Calu3 (cell line): Measurements from ENCODE around the gene NINJ1. TPM values are rescaled to one million over a fixed set of nuclear protein-coding genes. Genes with fewer than 3 reads are reported as not detected.

ENCODE experiments used
- BruUV-seq: library from RNA; stranded (reverse); fragments of 400-500 nt; replicated peaks from 2 replicates; lab custom pipeline; 2021; lab: Mats Ljungman, UMichigan
- CTCF ChIA-PET: fragments of 300-600 bp; sonication (Branson Sonifier 250); formaldehyde crosslinking; loops from one replicate; lab custom pipeline; 2022; ENCODE audit warnings: antibody characterized with exemption; lab: Charles Lee
- DNase-seq: peaks from one replicate; pipeline ENCODE4 v3.0.0; 2022
- H3K27ac Mint-ChIP-seq: one replicate; pipeline ENCODE4 v1.8.0; 2022; ENCODE audit warnings: mixed read lengths; ENCODE audit not compliant: unreplicated experiment
- H3K27me3 Mint-ChIP-seq: one replicate; pipeline ENCODE4 v1.8.0; 2022; ENCODE audit warnings: mixed read lengths; ENCODE audit not compliant: unreplicated experiment
- H3K36me3 Mint-ChIP-seq: one replicate; pipeline ENCODE4 v1.8.0; 2022; ENCODE audit warnings: mild to moderate bottlenecking, moderate library complexity, mixed read lengths; ENCODE audit not compliant: insufficient read depth, unreplicated experiment
- H3K4me1 Mint-ChIP-seq: one replicate; pipeline ENCODE4 v1.8.0; 2022; ENCODE audit warnings: mild to moderate bottlenecking, low read depth, mixed read lengths; ENCODE audit not compliant: unreplicated experiment
- H3K4me3 Mint-ChIP-seq: one replicate; pipeline ENCODE4 v1.8.0; 2022; ENCODE audit warnings: mild to moderate bottlenecking, low read depth, moderate library complexity, mixed read lengths; ENCODE audit not compliant: unreplicated experiment
- H3K9me3 Mint-ChIP-seq: one replicate; pipeline ENCODE4 v1.8.0; 2022; ENCODE audit warnings: low read depth, mixed read lengths; ENCODE audit not compliant: unreplicated experiment
- intact Hi-C: fragments of 100-400 bp; cut with micrococcal nuclease; formaldehyde crosslinking; loops from one replicate; pipeline ENCODE4 v1.10.0; 2022; ENCODE audit not compliant: unreplicated experiment
- total RNA-seq: library from RNA; stranded (reverse); gene quantifications from 2 replicates; pipeline ENCODE4 v1.2.3, GENCODE V29; 2022
- TF ChIP-seq, protein P1 (sequence below): fragments of 200-600 bp; IDR thresholded peaks from one replicate; pipeline ENCODE4 v1.8.0; 2022; ENCODE audit warnings: antibody characterized with exemption; ENCODE audit not compliant: unreplicated experiment

NINJ1 gene
- total RNA-seq, 1 experiment from 2014 or later: 12.6 TPM

GRCh38 chr9:93159601-93160471 is 25.8 kb upstream of the NINJ1 start:
- intact Hi-C loops: loop anchor here (2.0 kb wide), 1 partner anchor 143 kb away; no protein-coding TSS in a partner anchor
- Mint-ChIP-seq H3K4me3 (no peak overlapping the region), H3K27me3 (no peaks in the 10 kb centered on the region), H3K36me3 (no peaks in the 10 kb centered on the region), H3K27ac (no peak overlapping the region), H3K9me3 (no peaks in the 10 kb centered on the region), H3K4me1 (no peaks in the 10 kb centered on the region)
- peak; percentile 90 for DNase-seq
- TF ChIP-seq, protein P1, sequence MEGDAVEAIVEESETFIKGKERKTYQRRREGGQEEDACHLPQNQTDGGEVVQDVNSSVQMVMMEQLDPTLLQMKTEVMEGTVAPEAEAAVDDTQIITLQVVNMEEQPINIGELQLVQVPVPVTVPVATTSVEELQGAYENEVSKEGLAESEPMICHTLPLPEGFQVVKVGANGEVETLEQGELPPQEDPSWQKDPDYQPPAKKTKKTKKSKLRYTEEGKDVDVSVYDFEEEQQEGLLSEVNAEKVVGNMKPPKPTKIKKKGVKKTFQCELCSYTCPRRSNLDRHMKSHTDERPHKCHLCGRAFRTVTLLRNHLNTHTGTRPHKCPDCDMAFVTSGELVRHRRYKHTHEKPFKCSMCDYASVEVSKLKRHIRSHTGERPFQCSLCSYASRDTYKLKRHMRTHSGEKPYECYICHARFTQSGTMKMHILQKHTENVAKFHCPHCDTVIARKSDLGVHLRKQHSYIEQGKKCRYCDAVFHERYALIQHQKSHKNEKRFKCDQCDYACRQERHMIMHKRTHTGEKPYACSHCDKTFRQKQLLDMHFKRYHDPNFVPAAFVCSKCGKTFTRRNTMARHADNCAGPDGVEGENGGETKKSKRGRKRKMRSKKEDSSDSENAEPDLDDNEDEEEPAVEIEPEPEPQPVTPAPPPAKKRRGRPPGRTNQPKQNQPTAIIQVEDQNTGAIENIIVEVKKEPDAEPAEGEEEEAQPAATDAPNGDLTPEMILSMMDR: peak; percentile 75
- BruUV-seq: no TSS peak
- CTCF ChIA-PET: interaction anchor here (1.0 kb wide), 1 partner anchor 143 kb away, joined by 3 read pairs; no protein-coding TSS in a partner anchor

- no peaks in the 10 kb centered on the region for H3K27me3 Mint-ChIP-seq
- TF ChIP-seq, protein P1: no peak
- H3K4me1 Mint-ChIP-seq: no peaks in the 10 kb centered on the region
- H3K36me3 Mint-ChIP-seq: no peaks in the 10 kb centered on the region
- H3K27ac Mint-ChIP-seq: no peak overlapping the region
- H3K9me3 Mint-ChIP-seq: no peaks in the 10 kb centered on the region
- CTCF ChIA-PET: interaction anchor here (0.6 to 1.2 kb wide), 2 partner anchors 18 to 810 kb away, joined by 3 to 5 read pairs; no protein-coding TSS in a partner anchor
- BruUV-seq: no TSS peak
- no peak overlapping the region for H3K4me3 Mint-ChIP-seq
- intact Hi-C loops: no loop called here
- no peak for DNase-seq
These were observed 22.5 kb upstream of the NINJ1 start for GRCh38 chr9:93156475-93157008.

GRCh38 chr9:93155716-93156474 is 21.8 kb upstream of the NINJ1 start:
- Mint-ChIP-seq H3K9me3 (no peaks in the 10 kb centered on the region), H3K4me1 (no peaks in the 10 kb centered on the region), H3K36me3 (no peaks in the 10 kb centered on the region), H3K27ac (no peak overlapping the region), H3K27me3 (no peaks in the 10 kb centered on the region), H3K4me3 (no peak overlapping the region)
- CTCF ChIA-PET: interaction anchor here (0.6 to 1.2 kb wide), 2 partner anchors 18 to 811 kb away, joined by 3 to 5 read pairs; no protein-coding TSS in a partner anchor
- BruUV-seq: no TSS peak
- TF ChIP-seq, protein P1: no peak
- intact Hi-C loops: no loop called here
- DNase-seq: no peak

- intact Hi-C loops: no loop called here
- peak; percentile 50 for DNase-seq
- Mint-ChIP-seq H3K36me3 (no peaks in the 10 kb centered on the region), H3K27me3 (no peaks in the 10 kb centered on the region), H3K9me3 (no peaks in the 10 kb centered on the region), H3K4me1 (no peaks in the 10 kb centered on the region), H3K4me3 (no peak overlapping the region), H3K27ac (no peak overlapping the region)
- no TSS peak for BruUV-seq
- TF ChIP-seq, protein P1: peak; percentile 45
- CTCF ChIA-PET: interaction anchor here (0.6 to 1.3 kb wide), 4 partner anchors 35 to 151 kb away, joined by 3 to 6 read pairs (median 4); no protein-coding TSS in a partner anchor
These were observed 20.3 kb upstream of the NINJ1 start for GRCh38 chr9:93154293-93154903.
